Endodermal cell (in vitro differentiated cells): Measurements from ENCODE around the gene UTP15. TPM values are rescaled to one million over a fixed set of nuclear protein-coding genes. Genes with fewer than 3 reads are reported as not detected.

Experiments
- DNase-seq: peaks from one replicate; pipeline ENCODE4 v3.0.0-alpha.2; 2017
- H3K27ac ChIP-seq: 2 replicates; pipeline ENCODE4 v1.5.1; 2013; ENCODE audit warnings: mild to moderate bottlenecking, low read depth, low read length, moderate library complexity
- H3K27me3 ChIP-seq: 2 replicates; pipeline ENCODE4 v1.6.1; 2013; ENCODE audit warnings: mild to moderate bottlenecking, low read length, moderate library complexity; ENCODE audit not compliant: insufficient read depth, control insufficient read depth, poor library complexity, severe bottlenecking
- H3K36me3 ChIP-seq: 2 replicates; pipeline ENCODE4 v1.7.0; 2013; ENCODE audit warnings: mild to moderate bottlenecking, low read length, moderate library complexity; ENCODE audit not compliant: control insufficient read depth, insufficient read depth
- H3K4me1 ChIP-seq: one replicate; pipeline ENCODE4 v1.7.0; 2013; ENCODE audit warnings: low read length; ENCODE audit not compliant: control insufficient read depth, insufficient read depth
- H3K4me3 ChIP-seq: 2 replicates; pipeline ENCODE4 v1.5.1; 2013; ENCODE audit warnings: mild to moderate bottlenecking, low read length, moderate library complexity
- H3K9ac ChIP-seq: 2 replicates; pipeline ENCODE4 v1.6.1; 2013; ENCODE audit warnings: mild to moderate bottlenecking, low read length, moderate library complexity; ENCODE audit not compliant: poor library complexity, severe bottlenecking; ENCODE audit errors: extremely low read depth
- H3K9me3 ChIP-seq: 2 replicates; pipeline ENCODE4 v1.6.1; 2013; ENCODE audit warnings: mild to moderate bottlenecking, low read length, moderate library complexity; ENCODE audit not compliant: control insufficient read depth
- H3K27ac Mint-ChIP-seq: 2 replicates; pipeline ENCODE4 v1.8.0; 2020; ENCODE audit warnings: mixed read lengths
- H3K27me3 Mint-ChIP-seq: 2 replicates; pipeline ENCODE4 v1.8.0; 2021; ENCODE audit warnings: mild to moderate bottlenecking, mixed read lengths; ENCODE audit not compliant: insufficient read depth
- H3K36me3 Mint-ChIP-seq: 2 replicates; pipeline ENCODE4 v1.8.0; 2020; ENCODE audit warnings: low read depth, mixed read lengths
- H3K4me1 Mint-ChIP-seq: 2 replicates; pipeline ENCODE4 v1.8.0; 2020; ENCODE audit warnings: mixed read lengths
- H3K4me3 Mint-ChIP-seq: 2 replicates; pipeline ENCODE4 v1.8.0; 2020; ENCODE audit warnings: mild to moderate bottlenecking, moderate library complexity, mixed read lengths
- H3K9me3 Mint-ChIP-seq: 2 replicates; pipeline ENCODE4 v1.8.0; 2020; ENCODE audit warnings: mild to moderate bottlenecking, mixed read lengths
- CTCF ChIP-seq: fragments of 200-600 bp; sonication (generic); conservative IDR thresholded peaks from 2 replicates; pipeline ENCODE4 v1.5.0; 2021; ENCODE audit warnings: antibody characterized with exemption, mild to moderate bottlenecking
- WGBS, 2 experiments: methylation state at CpG; one replicate each; pipeline versions ENCODE4 v1.1.5 to v1.1.7; 2013; ENCODE audit warnings: missing lambda C conversion rate in 2 of 2, mixed read lengths in 1 of 2; ENCODE audit not compliant: insufficient coverage in 1 of 2, insufficient read length in 1 of 2; 5-methylcytosine and 5-hydroxymethylcytosine counted together
- long read RNA-seq, 4 experiments: library from polyadenylated mRNA in 2 of 4; library from RNA in 1 of 4; library from capped mRNA in 1 of 4; stranded (forward) in 3 of 4; unstranded in 1 of 4; transcript quantifications; one replicate each; pipeline ENCODE4 v2.0.0, GENCODE V29; 2020 to 2021; ENCODE audit warnings: inconsistent platforms in 1 of 4
- polyA plus RNA-seq, 2 experiments: library from polyadenylated mRNA; stranded (reverse); fragments of 50-300 nt; gene quantifications; one replicate each; pipeline ENCODE4 v1.2.3, GENCODE V29; 2013
- total RNA-seq, 2 donors: library from RNA; stranded (reverse); fragmentation: NEBNext Ultra II Directional in 1 of 2; extraction: Animal tissue kit (Norgen Biotek cat#: 25700) in 1 of 2; gene quantifications; 2 replicates in 1 of 2; 3 replicates in 1 of 2; pipeline ENCODE4 v1.2.1, GENCODE V29; 2021

The UTP15 gene
- 10 to 100 TPM; 24.7 to 28.3 TPM for total RNA-seq
- 15.4 TPM for polyA plus RNA-seq (2013, experiment 1 of 2)
- polyA plus RNA-seq (2013, experiment 2 of 2) = 12.7 TPM
- long read RNA-seq, experiment 1, transcript UTP15-201 (13 exons, 3,687 nt) = major isoform, 7 of 10 reads
- long read RNA-seq, experiment 1, partial matches to known transcripts = 0 of 10 reads
- long read RNA-seq, experiment 1, other reads (novel, unspliced or antisense) = 3 of 10 reads
- long read RNA-seq, experiment 2, full-length matches to known transcripts = 15 of 24 reads
- long read RNA-seq, experiment 2, partial matches to known transcripts = 4 of 24 reads
- long read RNA-seq, experiment 2, other reads (novel, unspliced or antisense) = 5 of 24 reads
- long read RNA-seq, experiment 3, full-length matches to known transcripts = 107 of 120 reads
- long read RNA-seq, experiment 3, partial matches to known transcripts = 3 of 120 reads
- long read RNA-seq, experiment 3, other reads (novel, unspliced or antisense) = 10 of 120 reads
- long read RNA-seq, experiment 4, transcript UTP15-201 (13 exons, 3,687 nt) = major isoform, 32 of 35 reads
- long read RNA-seq, experiment 4, partial matches to known transcripts = 1 of 35 reads
- long read RNA-seq, experiment 4, other reads (novel, unspliced or antisense) = 2 of 35 reads

GRCh38 chr5:73565139-73565968 lies at the start of gene UTP15, which contains the start of gene ANKRA2:
Gene UTP15 (plus strand): TSS chr5:73565743. CDS start chr5:73567345, 1,602 bp downstream.
Gene ANKRA2 (minus strand): TSS chr5:73565639. CDS start chr5:73562881, 2,758 bp downstream.
- Mint-ChIP-seq H3K4me1 (peaks cover 13% of the 10 kb centered on the region), H3K4me3 (peak within 1 kb of the TSS; percentile 80), H3K9me3 (no peaks in the 10 kb centered on the region), H3K27me3 (no peaks in the 10 kb centered on the region), H3K36me3 (peaks cover 28% of the 10 kb centered on the region), H3K27ac (peak within 1 kb of the TSS; percentile 97)
- Histone ChIP-seq H3K27ac (peak within 1 kb of the TSS; percentile 67), H3K9me3 (no peaks in the 10 kb centered on the region), H3K27me3 (no peaks in the 10 kb centered on the region), H3K4me1 (no peaks in the 10 kb centered on the region), H3K36me3 (peaks cover 22% of the 10 kb centered on the region), H3K9ac (peak within 1 kb of the TSS; percentile 96), H3K4me3 (peak within 1 kb of the TSS; percentile 96)
- 0 to 2% methylated on average over 25 to 62 of the region's 62 CpGs for WGBS, 2 experiments
- no peak for TF ChIP-seq CTCF
- peak; percentile 99 for DNase-seq

- H3K9ac ChIP-seq = no peak overlapping the region
- peak; percentile 76 for TF ChIP-seq CTCF
Observed at GRCh38 chr5:73519531-73520283, 45.8 kb upstream of the UTP15 start.

More at GRCh38 chr5:73519531-73520283, 45.8 kb upstream of the UTP15 start:
- no peaks in the 10 kb centered on the region for H3K9me3 ChIP-seq
- peak; percentile 93 for DNase-seq
- no peaks in the 10 kb centered on the region for H3K4me1 ChIP-seq
- Mint-ChIP-seq H3K9me3 (no peaks in the 10 kb centered on the region), H3K4me3 (no peak overlapping the region), H3K4me1 (peaks cover 4% of the 10 kb centered on the region), H3K36me3 (no peaks in the 10 kb centered on the region), H3K27me3 (no peaks in the 10 kb centered on the region), H3K27ac (no peak overlapping the region)
- no peaks in the 10 kb centered on the region for H3K36me3 ChIP-seq
- no peak overlapping the region for H3K4me3 ChIP-seq
- 33 to 41% methylated on average over 4 to 16 of the region's 16 CpGs for WGBS, 2 experiments
- no peak overlapping the region for H3K27ac ChIP-seq
- H3K27me3 ChIP-seq = no peaks in the 10 kb centered on the region
